Measurements from ENCODE around the gene ESD. TPM values are rescaled to one million over a fixed set of nuclear protein-coding genes. Genes with fewer than 3 reads are reported as not detected.

The ESD gene
- total RNA-seq, 1 donor from 2014 or later, result 96.9 TPM

- Mint-ChIP-seq H3K4me3 (ENCODE audit: low read depth) (no peak overlapping the region), H3K36me3 (ENCODE audit: insufficient read depth) (peaks cover 44% of the 10 kb centered on the region), H3K27me3 (no peaks in the 10 kb centered on the region), H3K27ac (no peak overlapping the region), H3K9me3 (ENCODE audit: low read depth) (no peaks in the 10 kb centered on the region), H3K4me1 (ENCODE audit: low read depth) (no peaks in the 10 kb centered on the region)
- TF ChIP-seq, protein P1, sequence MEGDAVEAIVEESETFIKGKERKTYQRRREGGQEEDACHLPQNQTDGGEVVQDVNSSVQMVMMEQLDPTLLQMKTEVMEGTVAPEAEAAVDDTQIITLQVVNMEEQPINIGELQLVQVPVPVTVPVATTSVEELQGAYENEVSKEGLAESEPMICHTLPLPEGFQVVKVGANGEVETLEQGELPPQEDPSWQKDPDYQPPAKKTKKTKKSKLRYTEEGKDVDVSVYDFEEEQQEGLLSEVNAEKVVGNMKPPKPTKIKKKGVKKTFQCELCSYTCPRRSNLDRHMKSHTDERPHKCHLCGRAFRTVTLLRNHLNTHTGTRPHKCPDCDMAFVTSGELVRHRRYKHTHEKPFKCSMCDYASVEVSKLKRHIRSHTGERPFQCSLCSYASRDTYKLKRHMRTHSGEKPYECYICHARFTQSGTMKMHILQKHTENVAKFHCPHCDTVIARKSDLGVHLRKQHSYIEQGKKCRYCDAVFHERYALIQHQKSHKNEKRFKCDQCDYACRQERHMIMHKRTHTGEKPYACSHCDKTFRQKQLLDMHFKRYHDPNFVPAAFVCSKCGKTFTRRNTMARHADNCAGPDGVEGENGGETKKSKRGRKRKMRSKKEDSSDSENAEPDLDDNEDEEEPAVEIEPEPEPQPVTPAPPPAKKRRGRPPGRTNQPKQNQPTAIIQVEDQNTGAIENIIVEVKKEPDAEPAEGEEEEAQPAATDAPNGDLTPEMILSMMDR (IDR thresholded peaks at IDR 0.05; ENCODE audit: unreplicated experiment), result no peak
- no peak for DNase-seq (ENCODE audit: low spot score, unreplicated experiment)
Measured at GRCh38 chr13:46728777-46729176, 68.2 kb downstream of the ESD start.

GRCh38 chr13:46726347-46726746, 70.6 kb downstream of the ESD start:
- TF ChIP-seq, protein P1 (IDR thresholded peaks at IDR 0.05; ENCODE audit: unreplicated experiment), result no peak
- no peak overlapping the region for H3K4me3 Mint-ChIP-seq (ENCODE audit: low read depth)
- peaks cover 39% of the 10 kb centered on the region for H3K36me3 Mint-ChIP-seq (ENCODE audit: insufficient read depth)
- DNase-seq (ENCODE audit: low spot score, unreplicated experiment), result no peak
- no peaks in the 10 kb centered on the region for H3K9me3 Mint-ChIP-seq (ENCODE audit: low read depth)
- H3K4me1 Mint-ChIP-seq (ENCODE audit: low read depth), result no peaks in the 10 kb centered on the region
- no peak overlapping the region for H3K27ac Mint-ChIP-seq
- no peaks in the 10 kb centered on the region for H3K27me3 Mint-ChIP-seq

Other genes with a start within 250 kb of the ESD start
- 17.9 and 18.3 TPM in 2 replicates for gene LRCH1, start 244.0 kb downstream of the ESD start, total RNA-seq
- not detected in 2 replicates for gene HTR2A, start 99.9 kb upstream of the ESD start, total RNA-seq